ENCODE data around the gene LFNG.
"Not testable (repeated sequence)": the region's sequence is repeated elsewhere in the genome, so short reads cannot be mapped to it uniquely, and the experiment has no call there.

The LFNG gene

DNA sequence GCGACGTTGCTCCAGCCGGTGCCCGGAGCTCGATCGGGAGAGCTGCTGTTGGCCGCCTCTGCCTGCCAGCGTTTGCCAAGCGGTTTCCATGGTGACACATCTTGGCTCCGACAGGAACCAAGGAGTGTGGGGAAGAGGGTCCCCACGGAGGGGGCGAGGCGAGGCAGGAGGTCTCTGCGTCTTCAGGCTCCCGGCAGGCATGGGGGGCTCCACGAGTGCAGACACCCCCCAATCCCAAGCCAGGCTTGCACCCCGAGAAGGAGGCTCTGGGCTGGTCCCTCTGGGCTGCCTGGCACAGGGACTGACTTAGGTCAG lies 12.2 kb downstream of the LFNG start:
- DNase-seq, result not testable (repeated sequence)

GRCh38 chr7:2532199-2532772 lies 12.7 kb downstream of the LFNG start:
- DNase-seq, result not testable (repeated sequence)

GRCh38 chr7:2532816-2533215 lies 13.2 kb downstream of the LFNG start:
- DNase-seq, result not testable (repeated sequence)

DNA sequence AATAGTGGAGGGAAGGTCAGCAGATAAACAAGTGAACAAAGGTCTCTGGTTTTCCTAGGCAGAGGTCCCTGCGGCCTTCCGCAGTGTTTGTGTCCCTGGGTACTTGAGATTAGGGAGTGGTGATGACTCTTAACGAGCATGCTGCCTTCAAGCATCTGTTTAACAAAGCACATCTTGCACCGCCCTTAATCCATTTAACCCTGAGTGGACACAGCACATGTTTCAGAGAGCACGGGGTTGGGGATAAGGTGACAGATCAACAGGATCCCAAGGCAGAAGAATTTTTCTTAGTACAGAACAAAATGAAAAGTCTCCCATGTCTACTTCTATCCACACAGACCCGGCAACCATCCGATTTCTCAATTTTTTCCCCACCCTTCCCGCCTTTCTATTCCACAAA lies 14.0 kb downstream of the LFNG start:
- DNase-seq, result not testable (repeated sequence)

GRCh38 chr7:2534214-2534613 lies 14.6 kb downstream of the LFNG start:
- not testable (repeated sequence) for DNase-seq

- not testable (repeated sequence) for DNase-seq
Measured at GRCh38 chr7:2535872-2536627, 16.5 kb downstream of the LFNG start.

- no peak for DNase-seq
Measured at GRCh38 chr7:2537981-2538851, 18.6 kb downstream of the LFNG start.

GRCh38 chr7:2539031-2539911 lies 19.7 kb downstream of the LFNG start:
- DNase-seq, result no peak

- no peak for DNase-seq
Measured at GRCh38 chr7:2540133-2540532, 20.6 kb downstream of the LFNG start.

DNA sequence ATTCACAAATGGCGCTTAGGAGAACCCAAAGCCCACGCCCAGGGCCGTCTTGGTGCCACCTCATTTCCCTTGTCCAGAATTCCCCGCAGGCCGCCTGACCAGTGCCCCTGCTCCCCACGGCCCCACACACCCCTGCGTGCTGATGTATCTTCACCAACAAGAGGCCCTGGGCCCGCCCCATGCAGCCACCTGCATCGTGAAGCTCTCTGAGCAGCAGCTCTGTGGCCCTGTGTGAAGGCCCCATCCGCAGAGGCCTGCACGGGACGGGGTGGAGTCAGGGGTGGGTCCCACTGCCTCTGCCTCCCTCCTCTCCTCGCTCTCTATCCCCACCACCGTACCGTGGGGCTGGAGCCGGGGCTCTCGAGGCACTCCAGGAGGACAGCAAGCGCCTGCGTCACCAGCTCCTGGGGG lies 21.1 kb downstream of the LFNG start:
- DNase-seq, result no peak

DNA sequence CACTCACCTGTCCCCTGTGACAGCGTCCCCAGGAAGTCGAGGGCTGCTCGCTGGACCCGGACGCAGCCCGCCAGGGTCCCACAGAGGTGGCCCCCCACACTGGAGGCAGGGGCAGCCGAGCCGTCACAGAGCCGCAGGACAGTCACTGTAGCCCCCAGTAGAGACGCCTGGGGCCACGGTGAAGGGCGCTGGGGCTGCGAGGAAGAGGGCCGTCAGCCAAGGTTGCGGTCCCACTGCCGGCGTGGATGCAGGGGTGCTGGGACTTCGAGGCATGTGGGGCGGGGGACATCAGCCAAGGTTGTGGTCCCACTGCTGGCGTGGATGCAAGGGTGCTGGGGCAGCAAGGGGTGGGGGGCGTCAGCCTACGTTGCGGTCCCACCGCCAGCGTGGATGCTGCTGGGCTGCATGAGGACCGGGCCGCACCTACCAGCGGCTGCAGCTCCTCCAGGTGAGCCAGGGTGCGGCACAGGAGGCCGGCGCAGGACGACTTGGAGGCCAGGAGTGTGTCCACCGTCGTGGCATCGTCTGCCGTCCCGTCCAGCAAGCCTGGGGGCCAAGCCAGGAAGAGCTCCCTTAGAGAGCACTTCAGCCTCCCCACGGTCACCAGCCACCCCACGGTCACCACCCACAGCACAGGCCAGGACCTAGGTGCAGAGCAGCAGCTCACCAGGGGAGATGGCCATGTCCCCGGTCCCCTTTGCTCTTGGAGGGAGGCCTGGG lies 21.9 kb downstream of the LFNG start:
- no peak for DNase-seq

GRCh38 chr7:2542011-2542915 lies 22.7 kb downstream of the LFNG start:
- no peak for DNase-seq

GRCh38 chr7:2542916-2543871 lies 23.6 kb downstream of the LFNG start:
- DNase-seq, result no peak

GRCh38 chr7:2544541-2545188 lies 25.1 kb downstream of the LFNG start:
- DNase-seq, result no peak

DNA sequence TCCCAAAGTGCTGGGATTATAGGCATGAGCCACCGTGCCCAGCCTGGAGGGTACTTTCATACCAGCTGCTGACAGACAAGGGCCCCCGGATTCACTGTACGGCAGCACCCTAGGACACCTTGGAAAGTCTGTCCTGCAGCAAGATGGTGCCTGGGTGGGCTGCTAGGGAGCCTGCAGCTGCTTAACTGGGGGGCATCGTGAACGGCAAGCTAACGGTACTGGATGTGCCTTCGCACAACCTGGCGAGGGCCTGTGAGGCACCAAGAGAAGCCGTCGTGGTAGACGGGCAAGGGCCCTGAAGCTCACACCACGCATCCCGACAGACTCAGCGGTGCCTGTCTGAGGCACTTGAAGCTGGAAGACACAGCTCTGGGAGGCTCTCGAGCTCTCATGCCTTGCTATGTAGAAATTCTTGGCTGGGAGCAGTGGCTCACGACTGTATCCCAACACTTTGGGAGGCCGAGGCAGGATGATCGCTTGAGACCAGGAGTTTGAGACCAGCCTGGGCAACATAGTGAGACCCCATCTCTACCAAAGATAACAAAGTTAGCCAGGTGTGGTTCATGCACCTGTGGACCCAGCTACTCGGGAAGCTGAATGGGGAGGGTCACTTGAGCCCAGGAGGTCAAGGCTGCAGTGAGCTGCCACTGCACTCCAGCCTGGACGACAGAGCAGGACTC lies 26.3 kb downstream of the LFNG start:
- no peak for DNase-seq

- no peak for DNase-seq
Measured at GRCh38 chr7:2546776-2547586, 27.4 kb downstream of the LFNG start.

DNA sequence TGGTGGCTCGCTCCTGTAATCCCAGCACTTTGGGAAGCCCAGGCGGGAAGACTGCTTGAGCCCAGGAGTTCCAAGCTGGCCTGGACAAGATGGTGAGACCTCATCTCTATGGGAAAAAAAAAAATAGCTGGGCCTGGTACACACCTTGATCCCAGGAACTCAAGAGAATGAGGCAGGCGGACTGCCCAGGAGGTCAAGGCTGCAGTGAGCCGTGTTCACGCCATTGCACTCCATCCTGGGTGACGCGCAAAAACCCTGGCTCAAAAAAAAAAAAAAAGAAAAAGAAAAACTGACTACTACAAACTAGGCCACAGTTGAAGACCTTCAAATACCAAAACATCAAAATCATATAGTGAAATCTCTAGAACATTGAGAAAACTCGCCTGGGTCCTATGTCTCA lies 31.8 kb downstream of the LFNG start:
- DNase-seq, result no peak

GRCh38 chr7:2553108-2553507 lies 33.5 kb downstream of the LFNG start:
- no peak for DNase-seq
